Endothelial cell of umbilical vein (primary cell): ENCODE results near the gene ADRA2C. TPM values are rescaled to one million over a fixed set of nuclear protein-coding genes. Genes with fewer than 3 reads are reported as not detected.

Experiments
- BruUV-seq: library from RNA; stranded (reverse); fragments of 400-500 nt; replicated peaks from 2 replicates; lab custom pipeline; 2021; lab: Mats Ljungman, UMichigan
- CTCF ChIA-PET: fragments of 300-600, 350-600 bp; sonication (Branson Sonifier 250); formaldehyde crosslinking; loops from one replicate; lab custom pipeline; 2021; ENCODE audit warnings: antibody characterized with exemption, inconsistent platforms; lab: Charles Lee
- POLR2A ChIA-PET: fragments of 300-600, 350-600 bp; sonication (Branson Sonifier 250); formaldehyde crosslinking; loops from one replicate; lab custom pipeline; 2021; ENCODE audit warnings: antibody characterized with exemption, inconsistent platforms; lab: Charles Lee
- DNase-seq: peaks from one replicate; pipeline ENCODE4 v3.0.0-alpha.2; 2011; ENCODE audit warnings: low read depth, low spot score
- FAIRE-seq: peaks from 2 replicates; lab custom pipeline; 2011; peaks lifted over from hg19 to GRCh38; lab: Jason Lieb, UNC
- H2AFZ ChIP-seq: 2 replicates; pipeline ENCODE4 v1.6.0; 2012; ENCODE audit warnings: low read depth, low read length, control low read depth, inconsistent platforms
- H3K27ac ChIP-seq: 2 replicates; pipeline ENCODE4 v1.5.1; 2011; ENCODE audit warnings: low read depth, mild to moderate bottlenecking, control low read depth, low read length, moderate library complexity; ENCODE audit not compliant: insufficient read depth
- H3K27me3 ChIP-seq, 2 experiments: 2 replicates each; pipeline versions ENCODE4 v1.6.0 to v1.6.1; 2011; ENCODE audit warnings: low read length in 2 of 2, mixed read lengths in 1 of 2; ENCODE audit not compliant: control insufficient read depth in 2 of 2, insufficient read depth in 2 of 2
- H3K36me3 ChIP-seq, 2 experiments: 2 replicates in 1 of 2; 3 replicates in 1 of 2; pipeline ENCODE4 v1.5.1; 2011; ENCODE audit warnings: low read length in 2 of 2, mild to moderate bottlenecking in 1 of 2, moderate library complexity in 1 of 2; ENCODE audit not compliant: control insufficient read depth in 2 of 2, insufficient read depth in 2 of 2; ENCODE audit errors: extremely low read depth in 1 of 2
- H3K4me1 ChIP-seq: 3 replicates; pipeline ENCODE4 v1.5.1; 2011; ENCODE audit warnings: mild to moderate bottlenecking, low read length; ENCODE audit not compliant: control insufficient read depth, insufficient read depth; ENCODE audit errors: extremely low read depth
- H3K4me2 ChIP-seq: 2 replicates; pipeline ENCODE4 v1.6.1; 2011; ENCODE audit warnings: low read length, control low read depth, mixed read lengths; ENCODE audit not compliant: insufficient read depth
- H3K4me3 ChIP-seq, 3 experiments: fragments of 200-600 bp in 1 of 3; sonication (generic), shearing (Covaris generic) in 1 of 3; replicated peaks in 1 of 3; 2 replicates each; pipeline ENCODE4 v1.5.1; 2011 to 2016; ENCODE audit warnings: control low read depth in 3 of 3, low read length in 3 of 3, mild to moderate bottlenecking in 2 of 3, inconsistent platforms in 1 of 3, low read depth in 1 of 3, moderate library complexity in 1 of 3; ENCODE audit not compliant: insufficient read depth in 1 of 3
- H3K79me2 ChIP-seq: 2 replicates; pipeline ENCODE4 v1.6.0; 2012; ENCODE audit warnings: low read length, inconsistent platforms; ENCODE audit not compliant: control insufficient read depth, insufficient read depth
- H3K9ac ChIP-seq: replicated peaks from 2 replicates; pipeline ENCODE3; 2011; ENCODE audit warnings: low read length, control low read depth; ENCODE audit not compliant: insufficient read depth; ENCODE audit errors: extremely low read depth
- H3K9me1 ChIP-seq: replicated peaks from 3 replicates; pipeline ENCODE4 v1.6.0; 2011; ENCODE audit warnings: mild to moderate bottlenecking, low read length; ENCODE audit not compliant: control insufficient read depth, insufficient read depth; ENCODE audit errors: extremely low read depth
- H3K9me3 ChIP-seq: replicated peaks from 2 replicates; pipeline ENCODE4 v1.5.1; 2012; ENCODE audit warnings: low read length, inconsistent platforms; ENCODE audit not compliant: control insufficient read depth, insufficient read depth
- H4K20me1 ChIP-seq: replicated peaks from 2 replicates; pipeline ENCODE3; 2011; ENCODE audit warnings: mild to moderate bottlenecking, low read length; ENCODE audit not compliant: control insufficient read depth, insufficient read depth; ENCODE audit errors: extremely low read depth
- EZH2 ChIP-seq: IDR thresholded peaks from 2 replicates; pipeline ENCODE4 v1.6.1; 2012; ENCODE audit warnings: borderline replicate concordance, low read depth, mild to moderate bottlenecking, moderate library complexity, low read length, inconsistent platforms; ENCODE audit not compliant: severe bottlenecking
- FOS ChIP-seq: IDR thresholded peaks from 2 replicates; pipeline ENCODE4 v1.6.1; 2011; ENCODE audit warnings: mild to moderate bottlenecking, low read length, moderate library complexity, borderline replicate concordance; ENCODE audit not compliant: insufficient read depth
- GATA2 ChIP-seq: IDR thresholded peaks from 2 replicates; pipeline ENCODE4 v1.7.0; 2011; ENCODE audit warnings: low read depth, mild to moderate bottlenecking, moderate library complexity, mixed read lengths, low read length; ENCODE audit not compliant: insufficient read length, insufficient read depth
- JUN ChIP-seq: IDR thresholded peaks from 2 replicates; pipeline ENCODE4 v1.6.1; 2011; ENCODE audit warnings: borderline replicate concordance, low read depth; ENCODE audit not compliant: insufficient read length, insufficient read depth
- MYC ChIP-seq: IDR thresholded peaks from one replicate; pipeline ENCODE4 v1.6.1; 2011; ENCODE audit warnings: mild to moderate bottlenecking, low read depth, low read length
- POLR2A ChIP-seq: IDR thresholded peaks from 2 replicates; pipeline ENCODE4 v1.6.1; 2012; ENCODE audit warnings: low read depth, mild to moderate bottlenecking, control low read depth, low read length
- POLR2AphosphoS5 ChIP-seq: IDR thresholded peaks from 2 replicates; pipeline ENCODE4 v1.6.1; 2012; ENCODE audit warnings: low read depth, mild to moderate bottlenecking, control low read depth, low read length, moderate library complexity; ENCODE audit not compliant: insufficient read depth
- dilution Hi-C: fragments of 300-500 bp; cut with MboI; formaldehyde crosslinking; loops from one replicate; pipeline ENCODE4 v1.15.0; 2019; ENCODE audit warnings: low sequenced_read_pairs; ENCODE audit not compliant: extremely low pct_ligation_motif_present
- intact Hi-C: fragments of 100-400 bp; cut with micrococcal nuclease; formaldehyde crosslinking; loops from one replicate; pipeline ENCODE4 v1.10.0; 2022
- polyA plus RNA-seq, 4 experiments: library from polyadenylated mRNA; depleted of rRNA in 3 of 4; stranded (reverse) in 3 of 4; unstranded in 1 of 4; fragments of >200 nt; gene quantifications; 2 replicates each; pipeline versions ENCODE4 v1.2.1 to v1.2.3, GENCODE V29; 2011 to 2012; ENCODE audit warnings: missing spikeins in 1 of 4
- total RNA-seq: library from RNA; stranded (reverse); gene quantifications from 2 replicates; pipeline ENCODE4 v1.2.3, GENCODE V29; 2021
- TF ChIP-seq, protein P1 (sequence below), 2 donors: IDR thresholded peaks; 1 replicate in 1 of 2; 2 replicates in 1 of 2; pipeline ENCODE4 v1.5.1; 2011; ENCODE audit warnings: low read length in 2 of 2, mild to moderate bottlenecking in 2 of 2, moderate library complexity in 2 of 2, control low read depth in 1 of 2, inconsistent platforms in 1 of 2, low read depth in 1 of 2; ENCODE audit not compliant: insufficient read depth in 1 of 2; ENCODE audit errors: extremely low read depth in 1 of 2
- TF ChIP-seq, protein P2 (sequence below): IDR thresholded peaks from 2 replicates; pipeline ENCODE4 v1.6.1; 2011; ENCODE audit not compliant: insufficient read depth, insufficient read length

ADRA2C gene
- total and polyA plus RNA-seq, 2 donors (not counting 3 experiments of a cell fraction or from before 2014, with no cell fraction given), result 0.03 to 0.40 TPM

DNA sequence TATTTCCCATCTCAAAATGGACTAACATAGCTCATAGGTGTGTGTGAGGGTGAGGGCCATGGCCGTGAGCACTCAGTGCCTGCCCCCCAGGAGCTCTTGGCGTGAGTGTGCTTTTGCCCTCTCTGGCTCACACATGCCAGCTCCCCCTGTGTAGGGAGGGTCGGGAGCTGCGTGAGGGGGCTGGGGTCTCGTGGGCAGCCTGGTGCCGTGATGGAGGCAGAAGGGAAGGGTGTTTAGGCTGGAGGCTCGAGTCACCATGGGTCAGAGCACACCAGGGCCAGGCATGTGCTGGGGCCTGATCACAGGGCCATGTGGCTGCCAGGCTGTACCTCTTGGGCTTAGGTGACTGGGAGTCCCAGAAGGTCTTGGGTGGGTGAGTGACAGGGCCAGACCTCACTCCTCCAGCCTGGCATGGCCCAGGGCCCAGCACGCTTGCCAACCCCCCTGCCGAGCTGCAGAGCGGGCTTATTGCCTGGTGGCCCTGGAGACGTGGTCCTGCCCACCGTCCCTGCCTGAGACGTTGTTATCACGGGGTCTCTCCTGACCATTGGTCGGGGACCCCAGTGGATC, 44.0 kb downstream of the ADRA2C start:
- no TSS peak for BruUV-seq

DNA sequence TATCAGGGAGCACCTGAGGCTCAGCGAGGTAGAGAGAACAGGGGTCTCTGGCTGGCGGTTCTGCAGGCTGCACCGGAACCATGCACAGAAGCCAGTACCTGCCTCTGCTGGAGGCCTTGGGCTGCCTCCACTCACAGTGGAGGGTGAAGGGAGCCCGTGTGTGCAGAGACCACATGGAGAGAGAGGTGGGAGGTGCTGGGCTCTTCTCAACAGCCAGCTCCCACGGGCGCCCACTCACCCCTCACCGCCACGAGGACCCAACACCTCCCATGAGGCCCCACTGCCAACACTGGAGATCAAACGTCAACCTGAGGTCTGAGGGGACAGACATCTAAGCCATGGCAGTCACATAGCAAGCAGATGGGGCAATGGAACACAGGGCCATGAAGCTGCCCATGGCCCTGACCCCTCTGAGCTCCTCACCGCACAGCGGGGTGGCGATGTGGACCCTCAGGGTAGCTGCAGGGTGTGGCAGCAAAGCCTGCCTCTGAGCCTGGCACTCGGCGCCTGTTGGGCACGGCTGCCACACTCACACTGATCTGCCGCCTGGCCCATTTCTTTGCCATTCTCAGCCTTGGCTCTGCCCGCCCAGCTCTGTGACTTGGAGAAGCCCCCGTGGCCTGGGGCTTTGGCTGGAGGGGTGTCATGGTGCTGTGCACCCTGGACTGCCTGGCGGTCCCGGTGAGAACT, 44.8 kb downstream of the ADRA2C start:
- no peak overlapping the region for H3K4me3 ChIP-seq
- dilution Hi-C loops (no loop called here), intact Hi-C loops (no loop called here)
- no peaks in the 10 kb centered on the region for H3K79me2 ChIP-seq
- H3K4me1 ChIP-seq, result no peaks in the 10 kb centered on the region
- ChIA-PET POLR2A (no interaction called here), CTCF (no interaction called here)
- DNase-seq (no peak), FAIRE-seq (no peak)
- H3K27me3 ChIP-seq, result no peaks in the 10 kb centered on the region
- H3K9me3 ChIP-seq, result no peaks in the 10 kb centered on the region
- H3K4me2 ChIP-seq, result no peak overlapping the region
- H4K20me1 ChIP-seq, result no peaks in the 10 kb centered on the region
- H3K36me3 ChIP-seq, result no peaks in the 10 kb centered on the region
- no peak overlapping the region for H2AFZ ChIP-seq
- no TSS peak for BruUV-seq
- H3K9me1 ChIP-seq, result no peaks in the 10 kb centered on the region
- H3K27ac ChIP-seq, result no peak overlapping the region
- no peak for TF ChIP-seq GATA2
- TF ChIP-seq MYC, result no peak
- TF ChIP-seq, protein P1, sequence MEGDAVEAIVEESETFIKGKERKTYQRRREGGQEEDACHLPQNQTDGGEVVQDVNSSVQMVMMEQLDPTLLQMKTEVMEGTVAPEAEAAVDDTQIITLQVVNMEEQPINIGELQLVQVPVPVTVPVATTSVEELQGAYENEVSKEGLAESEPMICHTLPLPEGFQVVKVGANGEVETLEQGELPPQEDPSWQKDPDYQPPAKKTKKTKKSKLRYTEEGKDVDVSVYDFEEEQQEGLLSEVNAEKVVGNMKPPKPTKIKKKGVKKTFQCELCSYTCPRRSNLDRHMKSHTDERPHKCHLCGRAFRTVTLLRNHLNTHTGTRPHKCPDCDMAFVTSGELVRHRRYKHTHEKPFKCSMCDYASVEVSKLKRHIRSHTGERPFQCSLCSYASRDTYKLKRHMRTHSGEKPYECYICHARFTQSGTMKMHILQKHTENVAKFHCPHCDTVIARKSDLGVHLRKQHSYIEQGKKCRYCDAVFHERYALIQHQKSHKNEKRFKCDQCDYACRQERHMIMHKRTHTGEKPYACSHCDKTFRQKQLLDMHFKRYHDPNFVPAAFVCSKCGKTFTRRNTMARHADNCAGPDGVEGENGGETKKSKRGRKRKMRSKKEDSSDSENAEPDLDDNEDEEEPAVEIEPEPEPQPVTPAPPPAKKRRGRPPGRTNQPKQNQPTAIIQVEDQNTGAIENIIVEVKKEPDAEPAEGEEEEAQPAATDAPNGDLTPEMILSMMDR (IDR thresholded peaks at IDR 0.05; ENCODE audit: extremely low read depth in 1 of 2, insufficient read depth in 1 of 2, low read depth in 1 of 2, low read length in 2 of 2), result no peak
- TF ChIP-seq POLR2A, result no peak
- TF ChIP-seq POLR2AphosphoS5, result no peak
- no peak for TF ChIP-seq FOS
- no peak for TF ChIP-seq JUN
- TF ChIP-seq, protein P2, sequence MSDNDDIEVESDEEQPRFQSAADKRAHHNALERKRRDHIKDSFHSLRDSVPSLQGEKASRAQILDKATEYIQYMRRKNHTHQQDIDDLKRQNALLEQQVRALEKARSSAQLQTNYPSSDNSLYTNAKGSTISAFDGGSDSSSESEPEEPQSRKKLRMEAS, result no peak
- no peak for TF ChIP-seq EZH2
- H3K9ac ChIP-seq, result no peak overlapping the region

More for the DNA sequence above, 44.0 kb downstream of the ADRA2C start:
- CTCF ChIA-PET, result no interaction called here
- POLR2A ChIA-PET, result no interaction called here
- no peak for FAIRE-seq
- Histone ChIP-seq H3K36me3 (no peaks in the 10 kb centered on the region), H3K9me1 (no peaks in the 10 kb centered on the region), H3K4me2 (no peak overlapping the region), H3K9ac (no peak overlapping the region), H3K9me3 (no peaks in the 10 kb centered on the region), H2AFZ (no peak overlapping the region), H3K27me3 (no peaks in the 10 kb centered on the region), H3K79me2 (no peaks in the 10 kb centered on the region), H4K20me1 (no peaks in the 10 kb centered on the region), H3K4me3 (no peak overlapping the region), H3K27ac (no peak overlapping the region), H3K4me1 (no peaks in the 10 kb centered on the region)
- DNase-seq, result no peak
- no peak for TF ChIP-seq POLR2A
- intact Hi-C loops (no loop called here), dilution Hi-C loops (no loop called here)
